ENCODE results near the gene ZNF786. TPM values are rescaled to one million over a fixed set of nuclear protein-coding genes. Genes with fewer than 3 reads are reported as not detected.

Gene ZNF786
- total and polyA plus RNA-seq, 9 of the 15 experiments (the other 6 are each of a cell fraction or from before 2014, with no cell fraction given): 0.31 to 5.4 (median 3.0) TPM

DNA sequence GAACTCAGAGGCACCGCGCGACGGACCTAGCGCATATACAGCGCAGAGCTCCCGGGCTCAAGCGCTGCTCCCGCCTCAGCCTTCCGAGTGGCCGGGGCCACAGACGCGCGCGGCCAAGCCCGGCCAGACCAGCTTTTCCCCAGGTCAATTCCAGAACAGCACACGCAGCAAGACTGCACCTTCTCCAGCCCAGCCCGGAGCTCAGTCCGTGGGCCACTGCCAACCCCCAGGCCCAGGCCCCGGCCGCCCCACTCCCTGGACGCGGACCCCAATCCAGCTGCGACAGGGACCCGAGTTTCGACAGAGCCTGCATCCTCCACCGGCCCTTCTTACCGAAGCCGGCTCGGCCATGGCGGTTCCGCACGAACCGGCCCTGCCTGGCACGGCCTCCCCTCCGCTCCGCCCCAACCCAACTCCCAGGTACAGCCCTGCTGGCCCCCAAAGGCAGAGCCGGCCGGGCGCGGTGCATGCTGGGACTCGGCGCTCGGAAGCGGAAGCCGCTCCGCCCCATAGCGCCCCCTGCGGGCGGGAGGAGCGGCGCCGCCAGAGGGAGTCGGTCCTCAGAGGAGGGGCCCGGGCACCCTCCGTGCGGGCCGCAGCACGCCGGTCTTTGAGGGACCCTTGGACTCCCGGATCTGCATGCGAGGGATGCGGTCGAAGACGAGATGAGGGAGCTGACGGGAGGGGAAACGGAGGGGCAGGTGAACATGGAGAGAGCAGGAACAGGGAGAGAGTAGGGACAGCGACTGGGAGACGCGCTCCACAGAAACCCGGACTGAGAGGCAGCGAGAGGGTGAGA lies 35.5 kb upstream of the ZNF786 start, which contains the start of gene ZNF425 (continued):
- peak; percentile 97 for TF ChIP-seq HNRNPH1 (optimal IDR thresholded peaks at IDR 0.05; ENCODE audit: low read depth, low read length)
- TF ChIP-seq SMAD1 (IDR thresholded peaks at IDR 0.05; ENCODE audit: low read depth, low read length, partially characterized antibody): peak; percentile 90
- TF ChIP-seq, protein P1, sequence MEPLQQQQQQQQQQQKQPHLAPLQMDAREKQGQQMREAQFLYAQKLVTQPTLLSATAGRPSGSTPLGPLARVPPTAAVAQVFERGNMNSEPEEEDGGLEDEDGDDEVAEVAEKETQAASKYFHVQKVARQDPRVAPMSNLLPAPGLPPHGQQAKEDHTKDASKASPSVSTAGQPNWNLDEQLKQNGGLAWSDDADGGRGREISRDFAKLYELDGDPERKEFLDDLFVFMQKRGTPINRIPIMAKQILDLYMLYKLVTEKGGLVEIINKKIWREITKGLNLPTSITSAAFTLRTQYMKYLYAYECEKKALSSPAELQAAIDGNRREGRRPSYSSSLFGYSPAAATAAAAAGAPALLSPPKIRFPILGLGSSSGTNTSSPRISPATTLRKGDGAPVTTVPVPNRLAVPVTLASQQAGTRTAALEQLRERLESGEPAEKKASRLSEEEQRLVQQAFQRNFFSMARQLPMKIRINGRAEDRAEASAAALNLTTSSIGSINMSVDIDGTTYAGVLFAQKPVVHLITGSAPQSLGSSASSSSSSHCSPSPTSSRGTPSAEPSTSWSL (CRISPR knock-in tag; IDR thresholded peaks at IDR 0.05; ENCODE audit: borderline replicate concordance): no peak
- no peak for TF ChIP-seq ZNF79 (CRISPR knock-in tag; IDR thresholded peaks at IDR 0.05; ENCODE audit: low read depth)
- no peak for TF ChIP-seq U2AF2 (optimal IDR thresholded peaks at IDR 0.05; ENCODE audit: low read depth, low read length)
- peak; percentile 68 for TF ChIP-seq ZNF589 (CRISPR knock-in tag; IDR thresholded peaks at IDR 0.05; ENCODE audit: low read depth)
- no peak for TF ChIP-seq NFIX (CRISPR knock-in tag; IDR thresholded peaks at IDR 0.05; ENCODE audit: low read depth)
- TF ChIP-seq, protein P2, sequence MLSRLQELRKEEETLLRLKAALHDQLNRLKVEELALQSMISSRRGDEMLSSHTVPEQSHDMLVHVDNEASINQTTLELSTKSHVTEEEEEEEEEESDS (CRISPR knock-in tag; IDR thresholded peaks at IDR 0.05): no peak
- peak; percentile 92; the same call in 1 of the 2 replicates for TF ChIP-seq SREBF2 (CRISPR knock-in tag; IDR thresholded peaks at IDR 0.05)
- TF ChIP-seq BCL6 (CRISPR knock-in tag; IDR thresholded peaks at IDR 0.05): no peak
- no peak; the same call in 1 of the 2 replicates for TF ChIP-seq SMARCE1 (IDR thresholded peaks at IDR 0.05)
- TF ChIP-seq, protein P3, sequence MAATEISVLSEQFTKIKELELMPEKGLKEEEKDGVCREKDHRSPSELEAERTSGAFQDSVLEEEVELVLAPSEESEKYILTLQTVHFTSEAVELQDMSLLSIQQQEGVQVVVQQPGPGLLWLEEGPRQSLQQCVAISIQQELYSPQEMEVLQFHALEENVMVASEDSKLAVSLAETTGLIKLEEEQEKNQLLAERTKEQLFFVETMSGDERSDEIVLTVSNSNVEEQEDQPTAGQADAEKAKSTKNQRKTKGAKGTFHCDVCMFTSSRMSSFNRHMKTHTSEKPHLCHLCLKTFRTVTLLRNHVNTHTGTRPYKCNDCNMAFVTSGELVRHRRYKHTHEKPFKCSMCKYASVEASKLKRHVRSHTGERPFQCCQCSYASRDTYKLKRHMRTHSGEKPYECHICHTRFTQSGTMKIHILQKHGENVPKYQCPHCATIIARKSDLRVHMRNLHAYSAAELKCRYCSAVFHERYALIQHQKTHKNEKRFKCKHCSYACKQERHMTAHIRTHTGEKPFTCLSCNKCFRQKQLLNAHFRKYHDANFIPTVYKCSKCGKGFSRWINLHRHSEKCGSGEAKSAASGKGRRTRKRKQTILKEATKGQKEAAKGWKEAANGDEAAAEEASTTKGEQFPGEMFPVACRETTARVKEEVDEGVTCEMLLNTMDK (IDR thresholded peaks at IDR 0.05; ENCODE audit: borderline replicate concordance, insufficient read depth, low read depth, low read length, poor library complexity, severe bottlenecking): peak; percentile 100
- TF ChIP-seq, protein P4, sequence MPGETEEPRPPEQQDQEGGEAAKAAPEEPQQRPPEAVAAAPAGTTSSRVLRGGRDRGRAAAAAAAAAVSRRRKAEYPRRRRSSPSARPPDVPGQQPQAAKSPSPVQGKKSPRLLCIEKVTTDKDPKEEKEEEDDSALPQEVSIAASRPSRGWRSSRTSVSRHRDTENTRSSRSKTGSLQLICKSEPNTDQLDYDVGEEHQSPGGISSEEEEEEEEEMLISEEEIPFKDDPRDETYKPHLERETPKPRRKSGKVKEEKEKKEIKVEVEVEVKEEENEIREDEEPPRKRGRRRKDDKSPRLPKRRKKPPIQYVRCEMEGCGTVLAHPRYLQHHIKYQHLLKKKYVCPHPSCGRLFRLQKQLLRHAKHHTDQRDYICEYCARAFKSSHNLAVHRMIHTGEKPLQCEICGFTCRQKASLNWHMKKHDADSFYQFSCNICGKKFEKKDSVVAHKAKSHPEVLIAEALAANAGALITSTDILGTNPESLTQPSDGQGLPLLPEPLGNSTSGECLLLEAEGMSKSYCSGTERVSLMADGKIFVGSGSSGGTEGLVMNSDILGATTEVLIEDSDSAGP (CRISPR knock-in tag; IDR thresholded peaks at IDR 0.05): peak; percentile 75
- no peak for TF ChIP-seq EZH2 (IDR thresholded peaks at IDR 0.05; ENCODE audit: borderline replicate concordance, low read depth, low read length)
- TF ChIP-seq, protein P5, sequence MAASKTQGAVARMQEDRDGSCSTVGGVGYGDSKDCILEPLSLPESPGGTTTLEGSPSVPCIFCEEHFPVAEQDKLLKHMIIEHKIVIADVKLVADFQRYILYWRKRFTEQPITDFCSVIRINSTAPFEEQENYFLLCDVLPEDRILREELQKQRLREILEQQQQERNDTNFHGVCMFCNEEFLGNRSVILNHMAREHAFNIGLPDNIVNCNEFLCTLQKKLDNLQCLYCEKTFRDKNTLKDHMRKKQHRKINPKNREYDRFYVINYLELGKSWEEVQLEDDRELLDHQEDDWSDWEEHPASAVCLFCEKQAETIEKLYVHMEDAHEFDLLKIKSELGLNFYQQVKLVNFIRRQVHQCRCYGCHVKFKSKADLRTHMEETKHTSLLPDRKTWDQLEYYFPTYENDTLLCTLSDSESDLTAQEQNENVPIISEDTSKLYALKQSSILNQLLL (CRISPR knock-in tag; IDR thresholded peaks at IDR 0.05; ENCODE audit: borderline replicate concordance): no peak
- no peak for TF ChIP-seq CEBPB (tag; IDR thresholded peaks at IDR 0.05)
- 0 out of 2 replicates have a peak, but pooled peaks have one; percentile 23 for TF ChIP-seq MEF2A (IDR thresholded peaks at IDR 0.05; ENCODE audit: control insufficient read depth, low read depth, low read length)
